HepG2 (cell line): ENCODE data around the gene FAM169A. TPM values are rescaled to one million over a fixed set of nuclear protein-coding genes. Genes with fewer than 3 reads are reported as not detected.

ENCODE experiments used
- CENPX ChIP-seq: sonication (generic); formaldehyde crosslinking; IDR thresholded peaks from 2 replicates; pipeline ENCODE4 v1.9.0; 2021; ENCODE audit warnings: mild to moderate bottlenecking, missing genetic modification reagents, moderate library complexity
- KDM6A ChIP-seq: IDR thresholded peaks from 2 replicates; pipeline ENCODE4 v1.6.1; 2016; ENCODE audit warnings: low read depth
- KLF6 ChIP-seq: IDR thresholded peaks from 2 replicates; pipeline ENCODE4 v1.8.0; 2016; ENCODE audit warnings: missing biosample characterization, missing genetic modification reagents
- NFIC ChIP-seq: IDR thresholded peaks from 2 replicates; pipeline ENCODE4 v1.6.1; 2012; ENCODE audit warnings: mild to moderate bottlenecking, low read length, inconsistent platforms
- NR2F6 ChIP-seq, 2 experiments: IDR thresholded peaks; 2 replicates each; pipeline ENCODE4 v1.6.1; 2016; ENCODE audit warnings: antibody characterized with exemption in 1 of 2, mild to moderate bottlenecking in 1 of 2
- POLR2G ChIP-seq: fragments of 200-400 bp; formaldehyde crosslinking; IDR thresholded peaks from 2 replicates; pipeline ENCODE4 v1.6.1; 2018; ENCODE audit warnings: mild to moderate bottlenecking, low read depth, low read length, moderate library complexity
- XRCC5 ChIP-seq: fragments of 200-400 bp; formaldehyde crosslinking; optimal IDR thresholded peaks from 2 replicates; pipeline ENCODE3; 2017; ENCODE audit warnings: mild to moderate bottlenecking, low read length
- polyA plus RNA-seq, 8 experiments: library from polyadenylated mRNA; depleted of rRNA in 3 of 8; stranded (reverse) in 7 of 8; unstranded in 1 of 8; fragments of >200 nt; fragmentation: Illumina TruSeq in 4 of 8; extraction: Trizol in 4 of 8; gene quantifications; 2 replicates each; pipeline versions ENCODE4 v1.2.1 to v1.2.3, GENCODE V29; 2011 to 2016; ENCODE audit warnings: low read depth in 4 of 8, missing spikeins in 1 of 8, mixed read lengths in 1 of 8; ENCODE audit not compliant: insufficient read depth in 1 of 8
- total RNA-seq, 5 experiments: library from RNA; depleted of rRNA; stranded (reverse); fragments of >200 nt; fragmentation: Illumina TruSeq; extraction: Trizol; gene quantifications; 2 replicates each; pipeline ENCODE4 v1.2.3, GENCODE V29; 2016; ENCODE audit warnings: low read depth in 1 of 5
- TF ChIP-seq, protein P1 (sequence below): sonication (generic); formaldehyde crosslinking; IDR thresholded peaks from 2 replicates; pipeline ENCODE4 v1.5.0; 2020; ENCODE audit warnings: mild to moderate bottlenecking, missing genetic modification reagents
- TF ChIP-seq, protein P2 (sequence below): sonication (generic); formaldehyde crosslinking; IDR thresholded peaks from 2 replicates; pipeline ENCODE4 v1.8.1; 2023; ENCODE audit warnings: missing genetic modification reagents, mild to moderate bottlenecking, borderline replicate concordance
- TF ChIP-seq, protein P3 (sequence below): IDR thresholded peaks from 2 replicates; pipeline ENCODE4 v1.6.1; 2016; ENCODE audit warnings: mild to moderate bottlenecking, missing biosample characterization, missing genetic modification reagents
- TF ChIP-seq, protein P4 (sequence below): sonication (generic); formaldehyde crosslinking; IDR thresholded peaks from 2 replicates; pipeline ENCODE4 v1.4.0; 2020; ENCODE audit warnings: missing genetic modification reagents, borderline replicate concordance
- TF ChIP-seq, protein P5 (sequence below): sonication (generic); formaldehyde crosslinking; IDR thresholded peaks from 2 replicates; pipeline ENCODE4 v1.8.0; 2022; ENCODE audit warnings: mild to moderate bottlenecking, missing genetic modification reagents
- TF ChIP-seq, protein P6 (sequence below): sonication (generic); formaldehyde crosslinking; IDR thresholded peaks from 2 replicates; pipeline ENCODE4 v1.4.0; 2020; ENCODE audit warnings: missing genetic modification reagents

FAM169A gene
- total and polyA plus RNA-seq, 2 of the 13 experiments (the other 11 are each of a cell fraction or from before 2014, with no cell fraction given), result 21.1 to 110 TPM

DNA sequence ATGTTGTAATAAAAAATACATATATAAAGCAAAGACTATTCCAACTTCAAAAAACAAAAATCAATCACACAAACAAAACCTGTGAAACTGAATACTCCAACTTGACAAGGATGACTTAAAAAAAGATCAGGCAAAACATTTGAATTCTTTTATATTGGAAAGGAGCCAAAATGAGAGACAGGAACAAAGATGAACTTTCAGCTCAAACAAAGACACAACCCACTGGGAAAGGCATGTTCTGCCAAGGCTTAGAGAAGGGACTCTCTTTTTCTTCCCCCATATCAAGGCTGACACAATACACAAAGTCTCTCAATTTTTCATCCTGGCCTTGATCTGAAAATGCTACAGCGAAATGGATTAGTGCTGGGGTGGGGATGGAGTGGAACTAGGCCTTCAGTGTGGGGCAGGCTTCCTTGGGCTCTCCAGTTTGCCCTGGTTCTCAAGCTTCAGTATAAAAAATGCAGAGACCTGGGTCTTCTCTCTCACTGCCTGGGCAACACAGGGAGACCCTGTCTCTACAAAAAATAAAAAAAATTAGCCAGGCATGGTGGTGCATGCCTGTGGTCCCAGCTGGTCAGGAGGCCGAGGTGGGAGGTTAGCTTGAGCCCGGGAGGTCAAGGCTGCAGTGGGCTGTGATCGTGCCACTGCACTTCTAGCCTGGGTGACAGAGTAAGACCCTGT lies 11.6 kb upstream of the FAM169A start (continued):
- TF ChIP-seq XRCC5 (no peak), NFIC (peak; percentile 96), NR2F6 (IDR thresholded peaks at IDR 0.05) (peak; percentile 79), NR2F6 (CRISPR knock-in tag; IDR thresholded peaks at IDR 0.05) (peak; percentile 89), KLF6 (CRISPR knock-in tag) (no peak), KDM6A (CRISPR knock-in tag) (peak; percentile 83), POLR2G (no peak; the same call in 1 of the 2 replicates), CENPX (CRISPR knock-in tag) (no peak)
- TF ChIP-seq, protein P1, sequence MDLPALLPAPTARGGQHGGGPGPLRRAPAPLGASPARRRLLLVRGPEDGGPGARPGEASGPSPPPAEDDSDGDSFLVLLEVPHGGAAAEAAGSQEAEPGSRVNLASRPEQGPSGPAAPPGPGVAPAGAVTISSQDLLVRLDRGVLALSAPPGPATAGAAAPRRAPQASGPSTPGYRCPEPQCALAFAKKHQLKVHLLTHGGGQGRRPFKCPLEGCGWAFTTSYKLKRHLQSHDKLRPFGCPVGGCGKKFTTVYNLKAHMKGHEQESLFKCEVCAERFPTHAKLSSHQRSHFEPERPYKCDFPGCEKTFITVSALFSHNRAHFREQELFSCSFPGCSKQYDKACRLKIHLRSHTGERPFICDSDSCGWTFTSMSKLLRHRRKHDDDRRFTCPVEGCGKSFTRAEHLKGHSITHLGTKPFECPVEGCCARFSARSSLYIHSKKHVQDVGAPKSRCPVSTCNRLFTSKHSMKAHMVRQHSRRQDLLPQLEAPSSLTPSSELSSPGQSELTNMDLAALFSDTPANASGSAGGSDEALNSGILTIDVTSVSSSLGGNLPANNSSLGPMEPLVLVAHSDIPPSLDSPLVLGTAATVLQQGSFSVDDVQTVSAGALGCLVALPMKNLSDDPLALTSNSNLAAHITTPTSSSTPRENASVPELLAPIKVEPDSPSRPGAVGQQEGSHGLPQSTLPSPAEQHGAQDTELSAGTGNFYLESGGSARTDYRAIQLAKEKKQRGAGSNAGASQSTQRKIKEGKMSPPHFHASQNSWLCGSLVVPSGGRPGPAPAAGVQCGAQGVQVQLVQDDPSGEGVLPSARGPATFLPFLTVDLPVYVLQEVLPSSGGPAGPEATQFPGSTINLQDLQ, result no peak
- TF ChIP-seq, protein P2, sequence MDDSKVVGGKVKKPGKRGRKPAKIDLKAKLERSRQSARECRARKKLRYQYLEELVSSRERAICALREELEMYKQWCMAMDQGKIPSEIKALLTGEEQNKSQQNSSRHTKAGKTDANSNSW (CRISPR knock-in tag), result no peak
- TF ChIP-seq, protein P3, sequence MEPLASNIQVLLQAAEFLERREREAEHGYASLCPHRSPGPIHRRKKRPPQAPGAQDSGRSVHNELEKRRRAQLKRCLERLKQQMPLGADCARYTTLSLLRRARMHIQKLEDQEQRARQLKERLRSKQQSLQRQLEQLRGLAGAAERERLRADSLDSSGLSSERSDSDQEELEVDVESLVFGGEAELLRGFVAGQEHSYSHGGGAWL (CRISPR knock-in tag), result no peak
- TF ChIP-seq, protein P4, sequence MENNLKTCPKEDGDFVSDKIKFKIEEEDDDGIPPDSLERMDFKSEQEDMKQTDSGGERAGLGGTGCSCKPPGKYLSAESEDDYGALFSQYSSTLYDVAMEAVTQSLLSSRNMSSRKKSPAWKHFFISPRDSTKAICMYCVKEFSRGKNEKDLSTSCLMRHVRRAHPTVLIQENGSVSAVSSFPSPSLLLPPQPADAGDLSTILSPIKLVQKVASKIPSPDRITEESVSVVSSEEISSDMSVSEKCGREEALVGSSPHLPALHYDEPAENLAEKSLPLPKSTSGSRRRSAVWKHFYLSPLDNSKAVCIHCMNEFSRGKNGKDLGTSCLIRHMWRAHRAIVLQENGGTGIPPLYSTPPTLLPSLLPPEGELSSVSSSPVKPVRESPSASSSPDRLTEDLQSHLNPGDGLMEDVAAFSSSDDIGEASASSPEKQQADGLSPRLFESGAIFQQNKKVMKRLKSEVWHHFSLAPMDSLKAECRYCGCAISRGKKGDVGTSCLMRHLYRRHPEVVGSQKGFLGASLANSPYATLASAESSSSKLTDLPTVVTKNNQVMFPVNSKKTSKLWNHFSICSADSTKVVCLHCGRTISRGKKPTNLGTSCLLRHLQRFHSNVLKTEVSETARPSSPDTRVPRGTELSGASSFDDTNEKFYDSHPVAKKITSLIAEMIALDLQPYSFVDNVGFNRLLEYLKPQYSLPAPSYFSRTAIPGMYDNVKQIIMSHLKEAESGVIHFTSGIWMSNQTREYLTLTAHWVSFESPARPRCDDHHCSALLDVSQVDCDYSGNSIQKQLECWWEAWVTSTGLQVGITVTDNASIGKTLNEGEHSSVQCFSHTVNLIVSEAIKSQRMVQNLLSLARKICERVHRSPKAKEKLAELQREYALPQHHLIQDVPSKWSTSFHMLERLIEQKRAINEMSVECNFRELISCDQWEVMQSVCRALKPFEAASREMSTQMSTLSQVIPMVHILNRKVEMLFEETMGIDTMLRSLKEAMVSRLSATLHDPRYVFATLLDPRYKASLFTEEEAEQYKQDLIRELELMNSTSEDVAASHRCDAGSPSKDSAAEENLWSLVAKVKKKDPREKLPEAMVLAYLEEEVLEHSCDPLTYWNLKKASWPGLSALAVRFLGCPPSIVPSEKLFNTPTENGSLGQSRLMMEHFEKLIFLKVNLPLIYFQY (CRISPR knock-in tag), result no peak
- TF ChIP-seq, protein P5, sequence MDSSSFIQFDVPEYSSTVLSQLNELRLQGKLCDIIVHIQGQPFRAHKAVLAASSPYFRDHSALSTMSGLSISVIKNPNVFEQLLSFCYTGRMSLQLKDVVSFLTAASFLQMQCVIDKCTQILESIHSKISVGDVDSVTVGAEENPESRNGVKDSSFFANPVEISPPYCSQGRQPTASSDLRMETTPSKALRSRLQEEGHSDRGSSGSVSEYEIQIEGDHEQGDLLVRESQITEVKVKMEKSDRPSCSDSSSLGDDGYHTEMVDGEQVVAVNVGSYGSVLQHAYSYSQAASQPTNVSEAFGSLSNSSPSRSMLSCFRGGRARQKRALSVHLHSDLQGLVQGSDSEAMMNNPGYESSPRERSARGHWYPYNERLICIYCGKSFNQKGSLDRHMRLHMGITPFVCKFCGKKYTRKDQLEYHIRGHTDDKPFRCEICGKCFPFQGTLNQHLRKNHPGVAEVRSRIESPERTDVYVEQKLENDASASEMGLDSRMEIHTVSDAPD (CRISPR knock-in tag), result no peak
- TF ChIP-seq, protein P6, sequence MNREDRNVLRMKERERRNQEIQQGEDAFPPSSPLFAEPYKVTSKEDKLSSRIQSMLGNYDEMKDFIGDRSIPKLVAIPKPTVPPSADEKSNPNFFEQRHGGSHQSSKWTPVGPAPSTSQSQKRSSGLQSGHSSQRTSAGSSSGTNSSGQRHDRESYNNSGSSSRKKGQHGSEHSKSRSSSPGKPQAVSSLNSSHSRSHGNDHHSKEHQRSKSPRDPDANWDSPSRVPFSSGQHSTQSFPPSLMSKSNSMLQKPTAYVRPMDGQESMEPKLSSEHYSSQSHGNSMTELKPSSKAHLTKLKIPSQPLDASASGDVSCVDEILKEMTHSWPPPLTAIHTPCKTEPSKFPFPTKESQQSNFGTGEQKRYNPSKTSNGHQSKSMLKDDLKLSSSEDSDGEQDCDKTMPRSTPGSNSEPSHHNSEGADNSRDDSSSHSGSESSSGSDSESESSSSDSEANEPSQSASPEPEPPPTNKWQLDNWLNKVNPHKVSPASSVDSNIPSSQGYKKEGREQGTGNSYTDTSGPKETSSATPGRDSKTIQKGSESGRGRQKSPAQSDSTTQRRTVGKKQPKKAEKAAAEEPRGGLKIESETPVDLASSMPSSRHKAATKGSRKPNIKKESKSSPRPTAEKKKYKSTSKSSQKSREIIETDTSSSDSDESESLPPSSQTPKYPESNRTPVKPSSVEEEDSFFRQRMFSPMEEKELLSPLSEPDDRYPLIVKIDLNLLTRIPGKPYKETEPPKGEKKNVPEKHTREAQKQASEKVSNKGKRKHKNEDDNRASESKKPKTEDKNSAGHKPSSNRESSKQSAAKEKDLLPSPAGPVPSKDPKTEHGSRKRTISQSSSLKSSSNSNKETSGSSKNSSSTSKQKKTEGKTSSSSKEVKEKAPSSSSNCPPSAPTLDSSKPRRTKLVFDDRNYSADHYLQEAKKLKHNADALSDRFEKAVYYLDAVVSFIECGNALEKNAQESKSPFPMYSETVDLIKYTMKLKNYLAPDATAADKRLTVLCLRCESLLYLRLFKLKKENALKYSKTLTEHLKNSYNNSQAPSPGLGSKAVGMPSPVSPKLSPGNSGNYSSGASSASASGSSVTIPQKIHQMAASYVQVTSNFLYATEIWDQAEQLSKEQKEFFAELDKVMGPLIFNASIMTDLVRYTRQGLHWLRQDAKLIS, result peak; percentile 22; the same call in 1 of the 2 replicates
